Mesenchymal stem cell (in vitro differentiated cells and primary cell): Measurements from ENCODE around the gene ESRRB.
A peak's percentile ranks its signal among the peaks of the same experiment; 100 is the strongest.

Experiments used
- DNase-seq: peaks from one replicate; pipeline ENCODE4 v3.0.0-alpha.2; 2013
- H2AFZ ChIP-seq: one replicate; pipeline ENCODE4 v1.6.1; 2013; ENCODE audit warnings: low read depth, mild to moderate bottlenecking, control low read depth, inconsistent platforms, low read length, moderate library complexity
- H2AK5ac ChIP-seq: 2 replicates; pipeline ENCODE4 v1.6.1; 2013; ENCODE audit warnings: low read length, moderate library complexity, mild to moderate bottlenecking, inconsistent platforms; ENCODE audit not compliant: severe bottlenecking
- H2BK120ac ChIP-seq: one replicate; pipeline ENCODE4 v1.6.1; 2013; ENCODE audit warnings: low read depth, mild to moderate bottlenecking, inconsistent platforms, low read length, moderate library complexity
- H2BK12ac ChIP-seq, 2 experiments: one replicate each; pipeline ENCODE4 v1.6.1; 2013; ENCODE audit warnings: inconsistent platforms in 2 of 2, low read length in 2 of 2, mild to moderate bottlenecking in 2 of 2, moderate library complexity in 2 of 2, control low read depth in 1 of 2
- H2BK15ac ChIP-seq: one replicate; pipeline ENCODE4 v1.6.1; 2013; ENCODE audit warnings: mild to moderate bottlenecking, low read depth, inconsistent platforms; ENCODE audit not compliant: poor library complexity, severe bottlenecking
- H2BK5ac ChIP-seq: 2 replicates; pipeline ENCODE4 v1.6.1; 2013; ENCODE audit warnings: low read depth, mild to moderate bottlenecking, low read length, control low read depth, inconsistent platforms; ENCODE audit not compliant: poor library complexity, severe bottlenecking
- H3K14ac ChIP-seq, 2 experiments: one replicate each; pipeline ENCODE4 v1.6.1; 2013; ENCODE audit warnings: inconsistent platforms in 2 of 2, low read length in 2 of 2, control low read depth in 1 of 2, mild to moderate bottlenecking in 1 of 2, moderate library complexity in 1 of 2
- H3K18ac ChIP-seq, 2 experiments: one replicate each; pipeline ENCODE4 v1.6.1; 2013; ENCODE audit warnings: inconsistent platforms in 2 of 2, low read length in 2 of 2, control low read depth in 1 of 2, low read depth in 1 of 2, mild to moderate bottlenecking in 1 of 2
- H3K23ac ChIP-seq, 2 experiments: one replicate each; pipeline ENCODE4 v1.6.1; 2013; ENCODE audit warnings: inconsistent platforms in 2 of 2, low read length in 2 of 2, mild to moderate bottlenecking in 2 of 2, moderate library complexity in 2 of 2, control low read depth in 1 of 2
- H3K27ac ChIP-seq: 2 replicates; pipeline ENCODE4 v1.5.1; 2013; ENCODE audit warnings: mild to moderate bottlenecking, moderate library complexity, low read length, control low read depth, inconsistent platforms; ENCODE audit not compliant: poor library complexity, severe bottlenecking
- H3K27me3 ChIP-seq, 2 experiments: 2 replicates each; pipeline versions ENCODE4 v1.6.1 to v1.7.0; 2013; ENCODE audit warnings: low read length in 2 of 2, mild to moderate bottlenecking in 2 of 2, moderate library complexity in 2 of 2, control low read depth in 1 of 2, inconsistent platforms in 1 of 2; ENCODE audit not compliant: control insufficient read depth in 1 of 2, insufficient read depth in 1 of 2
- H3K36me3 ChIP-seq, 2 experiments: 2 replicates each; pipeline versions ENCODE4 v1.6.1 to v1.7.0; 2013; ENCODE audit warnings: low read length in 2 of 2, control low read depth in 1 of 2, inconsistent platforms in 1 of 2, low read depth in 1 of 2, mild to moderate bottlenecking in 1 of 2; ENCODE audit not compliant: insufficient read depth in 2 of 2, control insufficient read depth in 1 of 2
- H3K4ac ChIP-seq, 2 experiments: one replicate each; pipeline ENCODE4 v1.6.1; 2013; ENCODE audit warnings: inconsistent platforms in 2 of 2, low read length in 2 of 2, mild to moderate bottlenecking in 2 of 2, moderate library complexity in 2 of 2, control low read depth in 1 of 2, low read depth in 1 of 2
- H3K4me1 ChIP-seq: 2 replicates; pipeline ENCODE4 v1.6.1; 2013; ENCODE audit warnings: low read depth, low read length, control low read depth; ENCODE audit not compliant: control insufficient read depth, insufficient read depth
- H3K4me2 ChIP-seq: 2 replicates; pipeline ENCODE4 v1.6.1; 2013; ENCODE audit warnings: low read length, mild to moderate bottlenecking, inconsistent platforms; ENCODE audit not compliant: poor library complexity, severe bottlenecking
- H3K4me3 ChIP-seq, 2 experiments: 2 replicates each; pipeline versions ENCODE4 v1.5.1 to v1.7.0; 2013; ENCODE audit warnings: low read length in 2 of 2, mild to moderate bottlenecking in 2 of 2, control low read depth in 1 of 2, low read depth in 1 of 2; ENCODE audit not compliant: insufficient read depth in 1 of 2
- H3K79me1 ChIP-seq: replicated peaks from 2 replicates; pipeline ENCODE4 v1.6.1; 2013; ENCODE audit warnings: mild to moderate bottlenecking, control low read depth, low read length, inconsistent platforms; ENCODE audit not compliant: poor library complexity, severe bottlenecking
- H3K9ac ChIP-seq: 2 replicates; pipeline ENCODE4 v1.7.0; 2013; ENCODE audit warnings: mild to moderate bottlenecking, low read length, moderate library complexity
- H3K9me3 ChIP-seq: 2 replicates; pipeline ENCODE4 v1.7.0; 2013; ENCODE audit warnings: mild to moderate bottlenecking, low read length; ENCODE audit not compliant: control insufficient read depth
- H4K8ac ChIP-seq: one replicate; pipeline ENCODE4 v1.6.1; 2013; ENCODE audit warnings: inconsistent platforms, mild to moderate bottlenecking, low read length, moderate library complexity
- H4K91ac ChIP-seq: one replicate; pipeline ENCODE4 v1.6.1; 2013; ENCODE audit warnings: mild to moderate bottlenecking, low read length, inconsistent platforms
- WGBS: methylation state at CpG from one replicate; pipeline ENCODE4 v1.1.7; 2013; ENCODE audit warnings: mixed read lengths; 5-methylcytosine and 5-hydroxymethylcytosine counted together

ESRRB gene

GRCh38 chr14:76456200-76456599 is 80.3 kb downstream of the ESRRB start:
- Histone ChIP-seq H2AFZ (no peak overlapping the region), H3K27me3 (peaks cover 0 to 30% of the 10 kb centered on the region in 2 experiments), H3K9me3 (no peaks in the 10 kb centered on the region), H2AK5ac (no peak overlapping the region), H3K4me3 (no peak overlapping the region), H4K91ac (no peak overlapping the region), H3K4ac (no peak overlapping the region), H3K4me1 (no peaks in the 10 kb centered on the region), H2BK5ac (no peak overlapping the region), H3K14ac (no peak overlapping the region), H4K8ac (no peak overlapping the region), H2BK15ac (no peak overlapping the region), H3K18ac (no peak overlapping the region), H3K4me2 (no peak overlapping the region), H3K9ac (no peak overlapping the region), H2BK120ac (no peak overlapping the region), H2BK12ac (no peak overlapping the region), H3K27ac (no peak overlapping the region), H3K36me3 (no peaks in the 10 kb centered on the region), H3K23ac (no peak overlapping the region), H3K79me1 (no peaks in the 10 kb centered on the region)
- 38% methylated on average over 2 of the region's 2 CpGs for WGBS
- DNase-seq = peak; percentile 1

GRCh38 chr14:76456891-76457586 is 81.1 kb downstream of the ESRRB start:
- Histone ChIP-seq H3K23ac (no peak overlapping the region), H4K8ac (no peak overlapping the region), H2BK12ac (no peak overlapping the region), H3K27ac (no peak overlapping the region), H3K4ac (no peak overlapping the region), H3K27me3 (peaks cover 0 to 30% of the 10 kb centered on the region in 2 experiments), H3K79me1 (no peaks in the 10 kb centered on the region), H3K36me3 (no peaks in the 10 kb centered on the region), H3K4me3 (no peak overlapping the region), H3K18ac (no peak overlapping the region), H3K9me3 (no peaks in the 10 kb centered on the region), H3K9ac (no peak overlapping the region), H2BK5ac (no peak overlapping the region), H2AK5ac (no peak overlapping the region), H3K14ac (no peak overlapping the region), H3K4me1 (no peaks in the 10 kb centered on the region), H2BK15ac (no peak overlapping the region), H2AFZ (no peak overlapping the region), H2BK120ac (no peak overlapping the region), H3K4me2 (no peak overlapping the region), H4K91ac (no peak overlapping the region)
- WGBS = 82% methylated on average over 9 of the region's 9 CpGs
- no peak for DNase-seq

- Histone ChIP-seq H3K9me3 (no peaks in the 10 kb centered on the region), H3K23ac (no peak overlapping the region), H2BK12ac (no peak overlapping the region), H3K4me3 (no peak overlapping the region), H3K9ac (no peak overlapping the region), H2AK5ac (no peak overlapping the region), H4K8ac (no peak overlapping the region), H2BK15ac (no peak overlapping the region), H2BK120ac (no peak overlapping the region), H3K27ac (no peak overlapping the region), H2BK5ac (no peak overlapping the region), H3K4me1 (no peaks in the 10 kb centered on the region), H3K4me2 (no peak overlapping the region), H3K4ac (no peak overlapping the region), H4K91ac (no peak overlapping the region), H3K27me3 (peaks cover 0 to 30% of the 10 kb centered on the region in 2 experiments), H3K79me1 (no peaks in the 10 kb centered on the region), H3K14ac (no peak overlapping the region), H3K36me3 (no peaks in the 10 kb centered on the region), H2AFZ (no peak overlapping the region), H3K18ac (no peak overlapping the region)
- WGBS = 89% methylated on average over 5 of the region's 5 CpGs
- no peak for DNase-seq
Measured at GRCh38 chr14:76457841-76458240, 81.9 kb downstream of the ESRRB start.

- H3K4me3 ChIP-seq = no peak overlapping the region
- DNase-seq = no peak
- no peaks in the 10 kb centered on the region for H3K9me3 ChIP-seq
- no peak overlapping the region for H3K4ac ChIP-seq
- no peak overlapping the region for H2BK15ac ChIP-seq
- peaks cover 0 to 18% of the 10 kb centered on the region in 2 experiments for H3K27me3 ChIP-seq
- no peaks in the 10 kb centered on the region for H3K36me3 ChIP-seq
- H3K18ac ChIP-seq = no peak overlapping the region
- no peak overlapping the region for H2BK120ac ChIP-seq
- H3K14ac ChIP-seq = no peak overlapping the region
- no peak overlapping the region for H3K9ac ChIP-seq
- H2AFZ ChIP-seq = no peak overlapping the region
- H2BK12ac ChIP-seq = no peak overlapping the region
- H2AK5ac ChIP-seq = no peak overlapping the region
- H3K4me1 ChIP-seq = peaks cover 2% of the 10 kb centered on the region
- no peaks in the 10 kb centered on the region for H3K79me1 ChIP-seq
- H3K27ac ChIP-seq = no peak overlapping the region
- 90% methylated on average over 4 of the region's 4 CpGs for WGBS
- H4K91ac ChIP-seq = no peak overlapping the region
- no peak overlapping the region for H2BK5ac ChIP-seq
- no peak overlapping the region for H3K23ac ChIP-seq
- H3K4me2 ChIP-seq = no peak overlapping the region
- H4K8ac ChIP-seq = no peak overlapping the region
Measured at GRCh38 chr14:76461886-76462285, 85.9 kb downstream of the ESRRB start.
